UCSD-AML1 (cell line): ENCODE results near the gene B4GALT7.
"Not testable (repeated sequence)": the region's sequence is repeated elsewhere in the genome, so short reads cannot be mapped to it uniquely, and the experiment has no call there.

ENCODE experiments used
- DNase-seq: peaks from one replicate; lab custom pipeline; 2025; ENCODE audit not compliant: unreplicated experiment; lab: John Stamatoyannopoulos, UW

B4GALT7 gene

GRCh38 chr5:177599731-177600507, at the start of gene B4GALT7:
B4GALT7 (plus strand) TSS chr5:177600132; CDS start chr5:177600211, 79 bp downstream.
- peak; percentile 85 for DNase-seq

DNA sequence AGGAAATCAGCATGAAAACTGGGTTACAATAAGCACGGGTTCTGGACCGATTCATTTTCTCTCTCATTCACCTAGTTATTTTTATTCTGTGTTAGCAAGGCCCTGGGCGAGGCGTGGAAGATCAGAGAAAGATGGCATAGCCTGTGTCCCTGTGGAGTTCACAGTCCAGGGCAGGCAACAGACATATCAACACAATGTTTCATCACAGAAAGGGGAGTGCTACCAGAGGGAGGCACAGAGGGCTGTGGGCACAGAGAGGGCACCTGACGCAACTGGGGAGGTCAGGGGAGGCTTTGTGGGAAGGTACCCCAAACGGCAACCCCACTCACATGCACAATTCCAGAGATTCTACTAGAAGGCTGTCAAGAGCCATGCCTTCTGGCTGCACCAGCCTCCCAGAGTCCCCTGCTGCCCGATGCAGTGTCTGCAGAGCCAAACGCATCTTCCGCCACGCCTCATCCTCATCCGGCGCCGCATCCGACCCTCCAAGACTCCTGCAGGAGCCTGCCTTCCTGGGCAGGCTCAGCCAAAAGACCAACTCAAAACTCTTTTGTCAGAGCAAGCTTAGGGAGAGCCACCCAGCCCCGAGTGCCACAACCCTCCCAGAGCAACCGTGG, 47.0 kb upstream of the B4GALT7 start:
- DNase-seq: no peak

- peak; percentile 31 for DNase-seq
Measured at GRCh38 chr5:177553671-177554429, 46.1 kb upstream of the B4GALT7 start.

DNA sequence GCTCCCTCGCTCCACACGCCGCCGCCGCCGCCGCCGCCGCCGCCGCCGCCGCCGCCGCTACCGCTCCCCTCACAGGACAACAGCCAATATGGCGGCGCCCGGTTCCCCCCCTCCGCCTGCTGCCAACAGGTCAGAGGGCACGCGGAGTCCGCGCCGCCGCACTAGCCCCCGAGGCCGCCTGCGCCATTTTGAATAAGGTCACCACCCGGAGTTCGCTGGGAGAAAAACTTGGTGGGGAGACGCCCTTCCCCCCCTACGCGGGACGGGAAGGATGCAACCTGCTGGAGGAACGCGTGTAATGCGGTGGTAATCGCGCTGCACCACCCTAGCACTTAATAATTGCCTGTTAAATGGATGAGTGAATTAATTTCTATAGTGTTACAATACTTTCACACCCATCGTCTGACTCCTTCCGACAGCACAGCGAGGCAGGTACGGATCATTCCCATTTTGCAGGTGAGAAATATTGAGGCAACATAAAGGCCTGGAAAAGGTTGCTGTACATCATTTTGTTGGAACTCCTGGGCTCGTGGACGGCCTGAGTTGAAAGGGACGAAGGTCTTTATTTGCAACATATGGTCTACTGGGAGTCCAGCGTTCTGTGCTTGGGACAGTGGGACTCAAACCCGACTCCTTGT, 45.3 kb upstream of the B4GALT7 start, which contains the start of gene FAM193B:
Gene FAM193B (minus strand): TSS at position 90 of the 638 bp plus-strand sequence. CDS start 105 bp downstream, outside the sequence.
- DNase-seq: peak; percentile 91

- DNase-seq: no peak
Measured at GRCh38 chr5:177555228-177555627, 44.7 kb upstream of the B4GALT7 start.

DNA sequence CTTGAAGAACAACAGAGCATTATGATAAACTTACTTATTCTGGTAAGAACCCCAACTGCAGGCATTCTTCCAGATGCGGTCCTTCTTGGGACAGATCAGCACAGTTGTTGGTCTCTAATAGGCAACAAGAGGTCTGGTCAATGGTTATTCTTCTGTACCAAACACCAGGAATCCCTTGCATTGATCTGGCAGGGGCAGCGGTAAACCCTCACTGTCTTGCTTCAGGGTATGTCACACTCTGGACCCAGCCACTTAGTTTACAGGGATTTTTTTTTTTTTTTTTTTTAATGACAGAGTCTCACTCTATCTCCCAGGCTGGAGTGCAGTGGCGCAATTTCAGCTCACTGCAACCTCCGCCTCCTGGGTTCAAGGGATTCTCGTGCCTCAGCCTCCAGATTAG, 44.3 kb upstream of the B4GALT7 start:
- DNase-seq: no peak

GRCh38 chr5:177557041-177557647, 42.8 kb upstream of the B4GALT7 start:
- DNase-seq: no peak

DNA sequence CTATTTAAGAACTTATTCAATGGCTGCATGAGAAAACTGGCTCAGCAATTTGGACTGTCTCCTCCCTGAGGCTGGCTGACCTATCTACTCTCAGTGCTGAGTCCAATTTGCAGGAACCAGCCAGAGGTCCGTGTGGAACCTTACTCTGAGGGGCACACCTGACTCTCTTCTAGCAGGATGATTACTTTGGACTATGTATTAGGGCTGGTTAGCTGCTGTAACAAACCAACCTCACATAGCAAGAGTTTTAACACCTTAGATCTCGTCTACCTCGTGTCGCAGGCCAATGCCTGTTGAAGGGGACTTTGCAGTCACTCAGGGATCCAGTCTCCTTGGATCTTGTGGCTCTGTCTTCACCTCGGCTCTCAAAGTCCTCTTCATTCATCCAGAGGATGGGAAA, 42.1 kb upstream of the B4GALT7 start:
- DNase-seq: no peak

- DNase-seq: not testable (repeated sequence)
Measured at GRCh38 chr5:177559446-177559941, 40.4 kb upstream of the B4GALT7 start.

GRCh38 chr5:177565046-177565445, 34.9 kb upstream of the B4GALT7 start:
- no peak for DNase-seq

- DNase-seq: no peak
Measured at GRCh38 chr5:177568326-177568725, 31.6 kb upstream of the B4GALT7 start.

GRCh38 chr5:177569894-177570293, 30.0 kb upstream of the B4GALT7 start:
- no peak for DNase-seq

DNA sequence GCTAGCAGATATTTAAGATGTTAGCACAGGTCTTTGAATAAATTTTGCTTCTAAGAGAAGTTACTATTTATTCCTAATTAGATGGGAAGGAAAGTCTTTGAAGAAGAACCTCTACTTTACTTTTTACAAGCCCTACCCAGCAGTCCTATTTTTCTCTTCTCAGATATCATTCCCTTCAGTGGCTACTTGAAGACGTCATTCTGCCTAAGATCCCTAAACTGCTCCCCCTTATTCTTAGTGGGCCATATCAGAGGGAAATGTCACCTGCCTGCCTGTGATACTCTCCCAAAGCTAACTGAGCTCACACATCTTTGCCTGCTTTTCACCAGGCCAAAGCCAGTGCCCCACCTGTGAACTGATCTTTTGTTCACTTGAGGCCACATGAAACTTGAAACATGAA, 24.4 kb upstream of the B4GALT7 start:
- no peak for DNase-seq

- DNase-seq: no peak
Measured at GRCh38 chr5:177576169-177576568, 23.8 kb upstream of the B4GALT7 start.

DNA sequence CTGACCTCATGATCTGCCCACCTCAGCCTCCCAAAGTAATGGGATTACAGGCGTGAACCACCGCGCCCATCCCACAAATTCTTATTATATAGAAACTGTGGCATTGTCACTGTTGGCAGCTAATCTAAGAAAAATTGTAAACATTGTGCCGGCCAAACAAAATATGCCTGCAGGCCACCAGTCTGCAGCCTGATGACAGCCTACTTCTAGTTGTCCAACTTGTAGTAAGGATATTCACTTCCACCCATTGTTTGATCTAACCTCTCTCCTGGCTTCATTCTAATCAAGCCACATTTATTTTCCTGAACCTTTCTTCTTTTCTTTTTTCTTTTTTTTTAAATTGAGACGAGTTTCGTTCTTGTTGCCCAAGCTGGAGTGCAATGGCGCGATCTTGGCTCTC, 21.6 kb upstream of the B4GALT7 start:
- DNase-seq: no peak

- no peak for DNase-seq
Measured at GRCh38 chr5:177588413-177588909, 11.5 kb upstream of the B4GALT7 start.

DNA sequence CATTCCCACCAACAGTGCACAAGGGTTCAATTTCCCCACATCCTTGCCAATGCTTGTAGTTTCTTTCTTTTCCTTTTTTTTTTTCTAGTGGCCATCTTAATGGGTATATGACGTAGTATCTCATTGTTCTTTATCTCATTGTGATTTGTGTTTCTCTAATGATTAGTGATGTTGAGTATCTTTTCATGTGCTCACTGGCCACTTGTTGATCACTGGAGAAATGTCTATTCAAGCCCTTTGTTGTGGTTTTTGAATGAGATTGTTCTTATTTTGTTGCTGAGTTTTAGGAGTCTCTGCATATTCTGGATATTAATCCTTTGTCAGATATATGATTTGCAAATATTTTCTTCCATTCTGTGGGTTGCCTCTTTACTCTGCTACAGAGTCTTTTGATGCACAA, 9.5 kb upstream of the B4GALT7 start:
- no peak for DNase-seq

DNA sequence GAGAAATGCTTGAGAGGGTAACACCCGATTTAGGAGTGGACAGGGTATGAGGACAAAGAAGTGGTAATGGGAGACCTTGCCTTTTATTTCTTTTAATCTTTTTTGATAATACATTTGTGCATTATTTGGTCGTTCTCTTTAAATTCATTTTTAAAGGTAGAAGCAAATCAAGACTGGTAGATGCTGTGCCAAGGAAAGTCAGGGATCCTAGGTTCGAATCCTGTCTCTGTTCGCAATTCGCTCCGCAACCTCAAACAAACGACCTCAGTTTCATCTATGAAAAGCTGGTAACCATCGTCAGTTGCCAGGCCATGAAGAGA, 8.3 kb upstream of the B4GALT7 start:
- DNase-seq: no peak

GRCh38 chr5:177592010-177592834, 7.7 kb upstream of the B4GALT7 start, which contains the start of gene TMED9:
TMED9 (plus strand) TSS chr5:177592203; CDS start chr5:177592215, 12 bp downstream.
- DNase-seq: peak; percentile 85

DNA sequence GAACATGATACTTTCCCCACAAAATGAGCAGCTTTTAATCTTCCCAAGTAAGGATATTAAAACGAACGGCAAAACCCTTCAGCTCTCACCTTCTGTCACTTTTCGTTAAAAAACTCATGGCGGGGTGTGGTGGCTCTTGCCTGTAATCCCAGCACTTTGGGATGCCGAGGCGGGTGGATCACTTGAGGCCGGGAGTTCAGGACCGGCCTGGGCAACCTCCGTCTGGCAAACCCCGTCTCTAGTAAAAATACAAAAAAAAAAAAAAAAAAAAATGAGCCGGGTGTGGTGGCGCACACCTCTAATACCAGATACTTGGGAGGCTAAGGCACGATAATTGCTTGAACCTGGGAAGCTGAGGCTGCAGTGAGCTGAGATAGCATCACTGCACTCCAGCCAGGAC, 7.0 kb upstream of the B4GALT7 start:
- DNase-seq: no peak
